Lower lobe of right lung (tissue), 2 donors: ENCODE data around the gene WNK1. TPM values are rescaled to one million over a fixed set of nuclear protein-coding genes. Genes with fewer than 3 reads are reported as not detected.

Experiments
- ATAC-seq, 2 donors: fragments of 200-7000 bp; cut with Tn5 transposase; one replicate each; pipeline ENCODE4 v1.9.1; 2020 to 2022; ENCODE audit warnings: mild to moderate bottlenecking in 2 of 2, moderate library complexity in 2 of 2
- DNase-seq: peaks from one replicate; pipeline ENCODE4 v3.0.0-alpha.2; 2020
- H3K27ac ChIP-seq: fragments of 200-600 bp; one replicate; pipeline ENCODE4 v1.8.0; 2022
- H3K27me3 ChIP-seq: fragments of 200-600 bp; one replicate; pipeline ENCODE4 v1.8.0; 2022; ENCODE audit warnings: low read depth
- H3K36me3 ChIP-seq: fragments of 200-600 bp; one replicate; pipeline ENCODE4 v1.8.0; 2022; ENCODE audit warnings: mild to moderate bottlenecking
- H3K4me1 ChIP-seq: fragments of 200-600 bp; one replicate; pipeline ENCODE4 v1.8.0; 2022
- H3K4me3 ChIP-seq: fragments of 200-600 bp; one replicate; pipeline ENCODE4 v1.8.0; 2022; ENCODE audit warnings: mild to moderate bottlenecking
- H3K9me3 ChIP-seq: fragments of 200-600 bp; one replicate; pipeline ENCODE4 v1.8.0; 2022
- intact Hi-C: fragments of 100-400 bp; cut with DNase I; formaldehyde crosslinking; loops from one replicate; pipeline ENCODE4 v1.11.0; 2022
- total RNA-seq: library from RNA; stranded (reverse); fragmentation: NEBNext Ultra II Directional; extraction: Animal tissue kit (Norgen Biotek cat#: 25700); gene quantifications from one replicate; pipeline ENCODE4 v1.2.1, GENCODE V29; 2021
- TF ChIP-seq, protein P1 (sequence below): fragments of 200-600 bp; IDR thresholded peaks from one replicate; pipeline ENCODE4 v1.8.0; 2022; ENCODE audit warnings: antibody characterized with exemption, mild to moderate bottlenecking
- donor health status: DM: no; HTN: yes; CAD: no; lungs with severe emphysema.

WNK1 gene
- total RNA-seq, 1 donor from 2014 or later, result 206 TPM

DNA sequence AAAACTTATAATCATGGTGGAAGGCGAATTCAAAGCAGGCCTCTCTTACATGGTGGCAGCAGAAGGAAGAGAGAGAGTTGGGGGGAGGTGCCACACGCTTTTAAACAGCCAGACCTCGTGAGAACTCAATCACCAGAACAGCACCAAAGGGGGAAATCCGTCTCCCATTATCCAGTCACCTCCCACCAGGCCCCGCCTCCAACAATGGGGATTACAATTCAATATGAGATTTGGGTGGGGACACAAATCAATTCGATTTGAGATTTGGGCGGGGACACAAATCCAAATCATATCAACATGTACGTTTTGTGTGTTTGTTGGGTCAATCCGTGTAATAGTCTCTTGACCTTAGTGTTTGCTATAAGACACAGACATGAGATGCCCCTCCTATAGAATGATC is 21.8 kb upstream of the WNK1 start:
- H3K27ac ChIP-seq, result no peak overlapping the region
- intact Hi-C loops, result no loop called here
- H3K9me3 ChIP-seq, result no peaks in the 10 kb centered on the region
- no peaks in the 10 kb centered on the region for H3K27me3 ChIP-seq
- H3K4me1 ChIP-seq, result no peaks in the 10 kb centered on the region
- H3K36me3 ChIP-seq, result no peaks in the 10 kb centered on the region
- ATAC-seq (no peak), DNase-seq (no peak)
- TF ChIP-seq, protein P1, sequence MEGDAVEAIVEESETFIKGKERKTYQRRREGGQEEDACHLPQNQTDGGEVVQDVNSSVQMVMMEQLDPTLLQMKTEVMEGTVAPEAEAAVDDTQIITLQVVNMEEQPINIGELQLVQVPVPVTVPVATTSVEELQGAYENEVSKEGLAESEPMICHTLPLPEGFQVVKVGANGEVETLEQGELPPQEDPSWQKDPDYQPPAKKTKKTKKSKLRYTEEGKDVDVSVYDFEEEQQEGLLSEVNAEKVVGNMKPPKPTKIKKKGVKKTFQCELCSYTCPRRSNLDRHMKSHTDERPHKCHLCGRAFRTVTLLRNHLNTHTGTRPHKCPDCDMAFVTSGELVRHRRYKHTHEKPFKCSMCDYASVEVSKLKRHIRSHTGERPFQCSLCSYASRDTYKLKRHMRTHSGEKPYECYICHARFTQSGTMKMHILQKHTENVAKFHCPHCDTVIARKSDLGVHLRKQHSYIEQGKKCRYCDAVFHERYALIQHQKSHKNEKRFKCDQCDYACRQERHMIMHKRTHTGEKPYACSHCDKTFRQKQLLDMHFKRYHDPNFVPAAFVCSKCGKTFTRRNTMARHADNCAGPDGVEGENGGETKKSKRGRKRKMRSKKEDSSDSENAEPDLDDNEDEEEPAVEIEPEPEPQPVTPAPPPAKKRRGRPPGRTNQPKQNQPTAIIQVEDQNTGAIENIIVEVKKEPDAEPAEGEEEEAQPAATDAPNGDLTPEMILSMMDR, result no peak
- H3K4me3 ChIP-seq, result no peak overlapping the region

DNA sequence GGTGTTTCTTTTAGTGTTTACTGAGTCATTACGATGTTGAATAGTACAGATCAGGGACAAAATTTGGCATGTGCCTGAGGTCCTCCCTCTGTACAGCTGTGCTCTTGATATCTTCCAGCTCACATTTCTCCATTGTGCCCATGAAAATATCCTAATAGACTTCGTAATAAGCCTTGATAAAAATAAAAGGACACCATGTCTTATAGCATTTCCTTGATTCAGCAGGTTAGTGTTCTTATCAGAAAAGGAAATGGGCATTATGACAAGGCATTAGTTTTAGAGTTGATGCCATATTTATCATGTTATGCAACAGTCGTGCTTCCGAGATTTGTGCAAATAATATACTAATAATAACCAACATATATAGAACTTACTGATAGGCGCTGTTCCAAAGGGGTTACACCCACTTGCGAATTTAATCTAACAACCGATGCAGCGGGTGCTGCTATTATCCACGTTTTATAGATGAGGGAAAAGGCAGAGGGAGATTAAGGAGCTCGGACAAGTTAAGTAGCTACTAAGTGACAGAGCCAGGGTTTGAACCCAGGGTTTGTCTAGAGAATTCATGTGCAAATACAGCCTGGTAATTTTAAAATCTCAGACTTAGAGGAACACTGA is 15.1 kb upstream of the WNK1 start:
- H3K4me1 ChIP-seq, result no peaks in the 10 kb centered on the region
- intact Hi-C loops, result no loop called here
- no peaks in the 10 kb centered on the region for H3K36me3 ChIP-seq
- TF ChIP-seq, protein P1, result no peak
- DNase-seq (no peak), ATAC-seq (peak; percentile 45 to 57)
- no peak overlapping the region for H3K27ac ChIP-seq
- no peaks in the 10 kb centered on the region for H3K9me3 ChIP-seq
- H3K27me3 ChIP-seq, result no peaks in the 10 kb centered on the region
- no peak overlapping the region for H3K4me3 ChIP-seq

DNA sequence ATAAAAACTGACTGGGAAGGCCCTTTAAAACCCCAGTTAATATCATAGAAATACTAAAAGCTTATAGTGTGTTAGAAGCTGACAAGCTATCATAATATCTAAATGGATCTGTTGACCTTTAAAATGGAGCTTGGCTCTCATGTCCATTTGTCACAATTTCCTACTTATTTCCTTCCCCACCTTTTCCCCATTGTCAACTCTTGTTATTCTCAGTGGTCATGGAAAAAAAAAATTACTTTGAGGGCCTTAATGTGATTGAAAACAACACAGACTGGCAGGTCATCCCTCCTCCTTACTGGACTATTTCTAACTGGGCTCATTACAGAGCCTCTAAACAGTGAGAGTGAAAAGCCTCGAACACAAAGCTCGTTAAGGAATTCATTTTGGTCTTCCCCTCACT is 13.7 kb upstream of the WNK1 start:
- Histone ChIP-seq H3K4me3 (no peak overlapping the region), H3K27ac (no peak overlapping the region), H3K9me3 (no peaks in the 10 kb centered on the region), H3K27me3 (no peaks in the 10 kb centered on the region), H3K36me3 (no peaks in the 10 kb centered on the region), H3K4me1 (no peaks in the 10 kb centered on the region)
- ATAC-seq, result no peak
- DNase-seq, result no peak
- intact Hi-C loops, result no loop called here
- TF ChIP-seq, protein P1, result no peak

DNA sequence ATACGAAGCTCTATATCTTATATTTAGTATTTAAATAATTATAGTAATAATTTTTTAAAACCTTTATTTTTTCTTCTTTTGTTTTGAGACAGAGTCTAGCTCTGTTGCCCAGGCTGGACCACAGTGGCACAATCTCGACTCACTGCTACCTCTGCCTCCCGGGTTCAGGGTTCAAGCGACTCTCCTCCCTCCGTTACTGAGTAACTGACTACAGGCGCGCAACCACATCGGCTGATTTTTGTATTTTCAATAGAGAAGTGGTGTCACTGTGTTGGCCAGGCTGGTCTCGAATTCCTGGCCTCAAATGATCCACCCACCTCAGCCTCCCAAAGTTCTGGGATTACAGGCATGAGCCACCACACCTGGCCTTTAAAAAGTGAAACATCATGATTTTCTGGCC is 13.0 kb upstream of the WNK1 start:
- Histone ChIP-seq H3K36me3 (no peaks in the 10 kb centered on the region), H3K27ac (no peak overlapping the region), H3K4me1 (no peaks in the 10 kb centered on the region), H3K4me3 (no peak overlapping the region), H3K27me3 (no peaks in the 10 kb centered on the region), H3K9me3 (no peaks in the 10 kb centered on the region)
- DNase-seq (no peak), ATAC-seq (no peak)
- intact Hi-C loops, result no loop called here
- TF ChIP-seq, protein P1, result no peak

DNA sequence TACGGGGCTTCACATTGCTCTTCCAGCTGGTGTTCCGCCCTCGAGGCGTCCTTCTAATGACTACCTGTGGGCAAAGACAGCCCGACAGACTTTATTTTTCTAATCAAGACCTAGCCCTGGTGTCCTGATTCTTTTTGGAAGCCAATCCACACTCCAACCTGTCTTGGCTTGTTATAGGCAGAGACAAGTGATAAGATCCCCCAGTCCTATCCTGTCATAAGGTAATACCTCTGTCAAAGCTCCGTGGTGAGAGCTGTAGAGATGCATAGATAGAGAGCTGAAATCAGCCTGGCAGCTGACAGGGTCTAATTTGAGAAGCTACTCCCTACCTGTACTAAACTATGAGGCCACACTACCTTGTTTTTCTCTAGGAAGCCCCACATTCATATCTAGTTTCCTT is 11.5 kb upstream of the WNK1 start:
- DNase-seq (no peak), ATAC-seq (no peak)
- TF ChIP-seq, protein P1, result no peak
- Histone ChIP-seq H3K4me1 (no peaks in the 10 kb centered on the region), H3K27ac (no peak overlapping the region), H3K27me3 (no peaks in the 10 kb centered on the region), H3K4me3 (no peak overlapping the region), H3K9me3 (no peaks in the 10 kb centered on the region), H3K36me3 (no peaks in the 10 kb centered on the region)
- intact Hi-C loops, result loop anchor here (10.0 kb wide), 1 partner anchor 96 kb away; no protein-coding TSS in a partner anchor
